Measurements from ENCODE around the gene CTNS.
A peak's percentile ranks its signal among the peaks of the same experiment; 100 is the strongest.

CTNS gene

DNA sequence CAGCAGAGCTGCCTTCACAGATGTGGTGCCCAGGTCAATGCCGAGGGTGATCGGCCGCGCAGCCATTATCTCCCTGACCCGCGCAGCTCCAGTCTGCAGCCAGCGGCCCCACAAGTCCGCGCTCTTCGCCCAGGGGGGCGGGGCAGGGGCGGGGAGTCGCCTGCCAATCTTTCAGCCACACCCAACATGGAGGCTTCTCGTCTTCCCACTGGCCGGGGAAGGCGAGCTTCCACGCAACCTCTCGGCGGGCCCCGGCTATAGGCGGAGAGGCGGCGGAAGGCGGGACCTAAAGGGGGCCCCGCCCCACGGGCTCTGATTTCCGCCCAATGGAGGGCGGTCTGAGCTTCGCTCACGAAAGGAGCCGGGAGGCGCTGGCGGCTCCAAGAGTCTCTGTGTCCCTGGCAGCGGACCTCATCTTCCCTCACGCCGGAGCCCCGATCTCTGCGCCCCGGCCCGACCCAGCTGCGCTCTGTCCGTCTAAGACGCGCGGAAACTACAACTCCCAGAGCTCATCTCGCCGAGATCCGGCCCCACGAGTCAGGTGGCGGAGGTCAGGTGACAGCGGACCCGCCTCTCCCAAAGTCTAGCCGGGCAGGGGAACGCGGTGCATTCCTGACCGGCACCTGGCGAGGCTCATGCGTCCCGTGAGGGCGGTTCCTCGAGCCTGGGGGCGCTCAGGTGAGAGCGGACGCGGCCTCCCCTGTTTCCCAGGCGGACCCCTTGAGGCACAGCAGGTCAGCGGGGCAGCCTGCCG is at the start of gene CTNS, which contains the start of gene SHPK:
CTNS (plus strand) TSS at position 607 of the 754 bp plus-strand sequence. CDS start 3,447 bp downstream, outside the sequence.
SHPK (minus strand) TSS at position 97 of the 754 bp plus-strand sequence; CDS start at position 66, 31 bp downstream.
- DNase-seq (ENCODE audit: low spot score), result peak; percentile 99

- DNase-seq (ENCODE audit: low spot score), result no peak
These were observed 46.8 kb upstream of the CTNS start for GRCh38 chr17:3589784-3590183.

- DNase-seq (ENCODE audit: low spot score), result no peak
These were observed 46.3 kb upstream of the CTNS start for GRCh38 chr17:3590231-3590630.

DNA sequence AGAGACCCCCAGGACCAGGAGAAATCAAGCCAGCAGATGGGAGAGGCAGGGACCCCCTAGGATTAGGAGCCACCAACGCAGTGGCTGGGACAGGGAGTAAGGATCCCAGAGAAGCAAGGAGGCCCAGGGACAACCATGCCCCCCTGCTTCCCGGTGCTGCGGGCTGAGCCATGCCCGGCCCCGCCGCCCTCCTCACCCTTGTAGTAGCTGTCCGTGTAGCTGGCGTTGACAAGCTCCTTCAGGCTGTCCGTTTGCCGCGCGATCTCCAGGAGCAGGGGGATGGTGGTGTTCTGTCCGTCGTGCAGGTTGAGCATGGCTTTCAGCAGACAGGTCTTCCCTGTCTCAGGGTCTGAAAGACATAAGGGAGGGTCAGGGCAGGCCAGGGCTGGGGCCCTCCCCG is 45.8 kb upstream of the CTNS start:
- no peak for DNase-seq (ENCODE audit: low spot score)

GRCh38 chr17:3592216-3592860 is 44.2 kb upstream of the CTNS start:
- DNase-seq (ENCODE audit: low spot score), result no peak

GRCh38 chr17:3593384-3593783 is 43.2 kb upstream of the CTNS start:
- DNase-seq (ENCODE audit: low spot score), result no peak

DNA sequence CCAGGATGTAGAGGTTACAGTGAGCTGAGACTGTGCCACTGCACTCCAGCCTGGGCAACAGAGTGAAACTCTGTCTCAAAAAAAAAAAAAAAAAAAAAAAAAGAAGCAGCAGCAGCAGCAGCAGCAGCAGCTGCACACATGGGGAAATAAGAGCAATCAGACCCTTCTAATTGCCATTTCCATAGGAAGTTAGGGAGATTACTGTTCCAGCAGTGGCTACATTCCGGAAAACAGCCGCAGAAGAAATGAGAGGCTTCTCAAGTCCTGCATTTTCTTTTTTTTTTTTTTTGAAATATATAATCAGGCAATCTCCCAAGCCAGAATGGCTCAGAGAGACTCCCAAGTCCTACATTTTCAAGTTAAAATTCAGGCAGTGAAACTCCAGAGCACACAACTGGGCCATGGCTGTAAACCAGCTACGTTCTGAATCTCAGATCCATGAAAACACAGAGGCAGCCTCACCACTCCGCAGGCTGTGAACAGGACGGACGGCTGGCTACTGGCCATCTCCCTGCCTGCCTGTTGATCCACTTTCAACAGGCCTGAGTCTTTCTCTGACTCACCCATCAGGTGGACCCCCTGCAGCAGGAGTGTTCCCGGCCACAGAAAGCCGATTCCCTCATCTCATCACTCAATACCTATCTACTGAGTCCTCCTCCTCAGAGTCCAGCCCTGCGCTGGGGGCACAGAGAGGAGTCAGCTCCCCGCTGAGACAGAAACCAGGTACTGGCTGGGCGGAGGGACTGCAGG is 42.3 kb upstream of the CTNS start:
- DNase-seq (ENCODE audit: low spot score), result no peak

DNA sequence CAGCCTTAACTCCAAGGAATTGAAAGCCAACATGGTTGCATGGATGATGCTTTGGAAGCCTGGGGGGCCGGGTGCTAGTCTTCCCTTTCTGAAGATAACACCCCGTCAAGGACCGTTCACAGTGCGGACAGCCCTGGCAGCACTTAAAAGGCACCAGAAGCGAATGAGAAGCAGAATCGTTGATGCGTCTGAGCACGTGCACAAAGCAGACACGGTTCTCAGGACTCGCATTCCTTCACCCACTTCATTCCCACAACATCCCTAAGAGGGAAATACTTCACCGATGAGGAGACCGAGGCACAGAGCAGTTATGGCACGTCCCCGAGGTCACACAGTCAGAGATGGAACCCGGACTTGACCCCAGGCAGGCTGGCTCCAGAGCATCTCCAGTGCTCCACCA is 41.6 kb upstream of the CTNS start:
- no peak for DNase-seq (ENCODE audit: low spot score)

DNA sequence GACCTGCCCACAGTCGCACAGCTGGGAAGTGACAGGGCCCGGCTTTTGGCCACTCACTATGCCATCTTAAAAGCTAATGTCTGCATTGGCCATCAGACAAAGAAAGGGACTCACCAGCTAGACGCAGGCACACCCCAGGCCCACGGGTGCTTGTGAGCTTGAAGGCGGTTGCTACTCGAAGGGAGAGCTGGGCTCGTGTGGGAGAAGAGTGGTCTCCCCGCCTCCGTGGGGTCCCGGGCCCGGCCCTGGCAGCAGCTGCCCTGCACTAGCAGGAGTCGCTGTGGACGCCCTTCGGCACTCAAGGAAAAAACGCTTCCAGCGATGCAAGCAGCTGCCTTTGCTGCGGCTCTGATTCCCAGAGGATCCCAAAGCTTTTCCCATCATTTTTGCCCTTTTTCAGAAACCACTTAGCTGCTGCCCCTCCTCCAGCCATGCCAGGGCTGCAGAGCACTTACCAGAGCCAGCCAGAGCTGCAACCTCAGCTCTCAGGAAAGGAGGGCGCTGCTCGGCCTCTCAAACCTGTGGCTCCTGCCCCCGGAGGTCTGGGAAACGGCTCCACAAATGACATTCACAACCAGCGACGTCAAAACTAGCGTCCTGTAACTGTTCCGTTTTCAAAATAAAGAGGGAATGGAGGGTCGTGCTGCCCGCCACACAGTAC is 39.6 kb upstream of the CTNS start:
- no peak for DNase-seq (ENCODE audit: low spot score)

- DNase-seq (ENCODE audit: low spot score), result no peak
These were observed 38.5 kb upstream of the CTNS start for GRCh38 chr17:3598078-3598477.

DNA sequence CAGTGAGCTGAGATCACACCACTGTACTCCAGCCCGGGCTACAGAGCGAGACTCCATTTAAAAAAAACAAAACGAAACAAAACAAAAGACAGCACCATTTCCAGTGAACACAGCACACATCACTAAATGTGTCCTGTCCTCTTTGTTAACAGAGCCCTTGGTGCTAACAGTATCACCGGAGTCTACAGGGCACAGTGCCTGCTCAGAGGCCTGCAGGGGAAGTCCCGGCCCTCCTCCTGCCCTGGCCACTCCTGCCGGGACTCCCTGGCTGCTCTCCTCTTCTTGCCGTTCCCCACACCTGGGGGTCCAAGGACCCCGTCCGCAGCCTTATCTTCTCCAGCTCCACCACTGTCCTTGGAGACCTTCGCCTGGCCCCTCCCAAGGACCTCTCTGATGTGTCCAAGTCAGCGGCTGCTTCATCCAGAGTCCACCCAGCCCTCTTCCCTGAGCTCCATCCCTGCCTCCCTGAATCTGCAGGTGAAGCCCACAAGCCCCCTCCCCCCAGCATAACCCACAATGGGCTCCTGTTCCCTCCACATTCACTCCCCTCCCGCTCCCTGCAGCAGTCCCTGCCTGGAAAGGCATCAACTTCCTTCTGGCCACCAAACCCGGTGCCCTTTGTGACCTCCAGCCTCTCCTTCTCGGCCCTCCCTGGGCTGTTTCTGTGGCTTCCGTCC is 35.9 kb upstream of the CTNS start:
- DNase-seq (ENCODE audit: low spot score), result no peak

GRCh38 chr17:3602499-3602898 is 34.1 kb upstream of the CTNS start:
- no peak for DNase-seq (ENCODE audit: low spot score)

DNA sequence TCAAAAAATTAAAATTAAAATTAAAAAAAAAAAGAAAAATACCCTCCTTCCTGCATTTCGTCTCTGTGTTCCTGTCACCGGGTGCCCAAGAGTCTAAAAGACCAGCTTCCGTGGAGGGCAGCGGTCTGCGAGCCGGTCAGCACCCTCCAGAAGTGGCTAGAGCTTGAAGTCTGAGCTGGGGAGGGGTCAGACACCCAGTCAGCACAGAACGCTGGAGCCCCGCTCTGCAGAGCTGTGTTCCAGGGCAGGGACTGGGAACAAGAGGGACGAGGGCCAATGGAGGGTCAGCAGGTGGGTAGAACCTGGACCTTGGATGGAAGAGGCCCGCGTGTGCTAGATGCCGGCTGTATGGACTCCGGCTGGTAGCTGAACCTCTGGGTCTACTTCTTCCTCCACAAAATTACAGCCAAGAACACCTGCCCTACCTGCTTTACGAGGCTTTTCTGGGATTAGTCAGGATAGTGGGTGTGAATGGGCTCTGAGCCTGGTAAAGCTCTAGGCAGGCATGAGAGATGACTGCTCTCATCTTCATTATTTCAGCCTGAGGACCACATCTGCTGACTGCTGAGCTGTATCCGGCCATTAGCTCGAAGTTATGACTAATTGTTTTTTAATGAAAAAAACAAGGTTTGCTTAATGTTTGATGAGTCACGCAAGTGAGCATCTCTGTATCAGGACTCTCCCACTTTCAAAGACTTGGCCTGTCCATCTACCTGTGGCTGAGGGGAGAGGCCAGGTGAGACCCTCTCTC is 33.3 kb upstream of the CTNS start:
- DNase-seq (ENCODE audit: low spot score), result no peak

DNA sequence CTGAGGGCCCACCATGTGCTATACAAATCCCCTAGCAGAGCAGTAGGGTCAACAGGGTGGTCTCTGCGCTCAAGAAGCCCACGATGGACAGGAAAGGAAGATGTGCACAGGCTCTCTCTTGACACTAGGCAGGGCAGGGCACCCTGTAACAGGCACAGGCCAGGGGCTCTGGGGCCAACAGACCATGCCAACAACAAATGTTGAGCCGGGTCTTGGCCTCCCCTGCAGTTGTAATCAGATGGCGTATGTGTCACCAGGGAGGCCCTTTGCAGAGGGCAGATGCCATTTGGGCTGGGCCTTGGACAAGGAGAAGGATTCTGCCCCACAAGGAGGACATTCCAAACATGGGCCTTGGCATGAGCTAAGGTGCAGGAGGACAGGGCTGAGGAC is 32.7 kb upstream of the CTNS start:
- no peak for DNase-seq (ENCODE audit: low spot score)

DNA sequence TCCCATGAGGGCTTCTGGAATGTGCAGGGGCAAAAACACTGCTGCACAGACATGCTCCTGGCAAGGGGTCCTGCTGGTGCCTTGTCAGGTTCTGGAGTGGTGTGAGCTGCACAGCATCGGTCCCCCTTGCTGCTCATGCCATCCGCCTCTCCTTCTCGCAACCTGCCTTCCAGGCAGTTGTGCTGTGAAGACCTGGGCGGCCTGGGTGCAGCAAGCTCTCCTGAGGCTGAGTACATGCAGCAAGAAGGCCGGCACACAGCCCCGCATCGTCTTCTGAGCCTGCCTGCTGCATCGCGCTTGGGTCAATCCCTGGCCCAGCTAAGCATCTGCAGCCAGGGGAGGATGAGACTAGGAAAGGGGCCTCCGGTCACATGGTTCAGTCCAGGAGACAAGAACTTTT is 26.9 kb upstream of the CTNS start:
- no peak for DNase-seq (ENCODE audit: low spot score)

- no peak for DNase-seq (ENCODE audit: low spot score)
These were observed 26.0 kb upstream of the CTNS start for GRCh38 chr17:3610523-3610922.

DNA sequence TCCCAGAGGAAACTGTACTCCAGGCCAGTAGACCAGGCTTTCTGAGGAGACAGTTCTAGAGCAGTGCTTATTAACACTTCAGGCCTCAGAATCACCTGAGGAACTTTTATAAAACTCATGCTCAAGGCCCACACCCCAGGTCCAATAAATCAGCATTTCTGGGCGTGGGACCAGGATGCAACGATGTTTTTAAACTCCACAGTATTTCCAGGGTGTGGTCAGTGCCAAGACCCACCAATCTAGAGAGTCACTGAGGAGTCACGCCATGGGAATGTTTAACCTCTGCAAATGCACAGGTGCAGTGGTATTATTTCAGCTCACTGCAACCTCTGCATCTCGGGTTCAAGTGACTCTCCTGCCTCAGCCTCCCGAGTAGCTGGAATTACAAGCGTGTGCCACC is 23.4 kb upstream of the CTNS start:
- no peak for DNase-seq (ENCODE audit: low spot score)

- no peak for DNase-seq (ENCODE audit: low spot score)
These were observed 21.2 kb upstream of the CTNS start for GRCh38 chr17:3615160-3615870.

GRCh38 chr17:3621146-3621720 is 15.3 kb upstream of the CTNS start:
- DNase-seq (ENCODE audit: low spot score), result no peak

- no peak for DNase-seq (ENCODE audit: low spot score)
These were observed 13.5 kb upstream of the CTNS start for GRCh38 chr17:3622977-3623594.

Data from ecto neural progenitor cell (in vitro differentiated cells).